Glutamatergic neuron (in vitro differentiated cells): Measurements from ENCODE around the gene ASIC3. TPM values are rescaled to one million over a fixed set of nuclear protein-coding genes. Genes with fewer than 3 reads are reported as not detected.

ENCODE experiments used
- DNase-seq: peaks from one replicate; pipeline ENCODE4 v3.0.0; 2022
- H3K27ac Mint-ChIP-seq: one replicate; pipeline ENCODE4 v1.8.0; 2020; ENCODE audit warnings: mild to moderate bottlenecking, mixed read lengths, inconsistent platforms; ENCODE audit not compliant: unreplicated experiment
- H3K27me3 Mint-ChIP-seq: one replicate; pipeline ENCODE4 v1.8.0; 2020; ENCODE audit warnings: mild to moderate bottlenecking, moderate library complexity, mixed read lengths, inconsistent platforms; ENCODE audit not compliant: unreplicated experiment
- H3K36me3 Mint-ChIP-seq: one replicate; pipeline ENCODE4 v1.8.0; 2020; ENCODE audit warnings: mild to moderate bottlenecking, mixed read lengths, inconsistent platforms; ENCODE audit not compliant: unreplicated experiment
- H3K4me1 Mint-ChIP-seq: one replicate; pipeline ENCODE4 v1.8.0; 2020; ENCODE audit warnings: mild to moderate bottlenecking, low read depth, mixed read lengths, inconsistent platforms; ENCODE audit not compliant: unreplicated experiment
- H3K4me3 Mint-ChIP-seq: one replicate; pipeline ENCODE4 v1.8.0; 2020; ENCODE audit warnings: mild to moderate bottlenecking, mixed read lengths, inconsistent platforms; ENCODE audit not compliant: unreplicated experiment
- H3K9me3 Mint-ChIP-seq: one replicate; pipeline ENCODE4 v1.8.0; 2020; ENCODE audit warnings: mild to moderate bottlenecking, moderate library complexity, mixed read lengths, inconsistent platforms; ENCODE audit not compliant: unreplicated experiment
- total RNA-seq: library from RNA; stranded (reverse); fragmentation: NEBNext Ultra II Directional; extraction: Animal tissue kit (Norgen Biotek cat#: 25700); gene quantifications from one replicate; pipeline ENCODE4 v1.2.1, GENCODE V29; 2021; ENCODE audit not compliant: unreplicated experiment
- TF ChIP-seq, protein P1 (sequence below): fragments of 200-600 bp; sonication (generic); IDR thresholded peaks from one replicate; pipeline ENCODE4 v1.5.0; 2021; ENCODE audit not compliant: partially characterized antibody, unreplicated experiment

ASIC3 gene
- total RNA-seq, 1 donor from 2014 or later: 10.8 TPM

DNA sequence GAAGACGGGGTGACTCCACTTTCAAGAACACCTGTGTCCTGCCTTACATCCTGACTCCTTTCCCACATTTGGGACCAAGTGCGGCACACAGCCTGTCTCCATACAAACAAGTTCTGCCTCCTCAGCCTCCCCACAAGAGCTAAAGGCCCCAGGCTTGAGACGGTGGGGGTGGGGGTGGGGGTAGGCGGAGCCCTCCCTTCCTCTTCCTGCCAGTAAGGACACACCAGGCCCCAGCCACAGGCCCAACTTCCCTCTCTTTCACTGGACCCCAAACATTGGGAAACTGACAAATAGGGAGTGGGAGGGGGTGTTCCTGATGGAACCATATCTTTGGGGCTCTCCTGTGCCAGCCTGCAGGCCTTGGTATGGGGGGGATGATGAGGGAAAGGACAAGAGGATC lies 4.8 kb downstream of the ASIC3 start:
- Mint-ChIP-seq H3K9me3 (peaks cover 6% of the 10 kb centered on the region), H3K4me3 (no peak overlapping the region), H3K4me1 (peaks cover 9% of the 10 kb centered on the region), H3K27ac (no peak overlapping the region), H3K36me3 (peaks cover 5% of the 10 kb centered on the region), H3K27me3 (peaks cover 15% of the 10 kb centered on the region)
- TF ChIP-seq, protein P1, sequence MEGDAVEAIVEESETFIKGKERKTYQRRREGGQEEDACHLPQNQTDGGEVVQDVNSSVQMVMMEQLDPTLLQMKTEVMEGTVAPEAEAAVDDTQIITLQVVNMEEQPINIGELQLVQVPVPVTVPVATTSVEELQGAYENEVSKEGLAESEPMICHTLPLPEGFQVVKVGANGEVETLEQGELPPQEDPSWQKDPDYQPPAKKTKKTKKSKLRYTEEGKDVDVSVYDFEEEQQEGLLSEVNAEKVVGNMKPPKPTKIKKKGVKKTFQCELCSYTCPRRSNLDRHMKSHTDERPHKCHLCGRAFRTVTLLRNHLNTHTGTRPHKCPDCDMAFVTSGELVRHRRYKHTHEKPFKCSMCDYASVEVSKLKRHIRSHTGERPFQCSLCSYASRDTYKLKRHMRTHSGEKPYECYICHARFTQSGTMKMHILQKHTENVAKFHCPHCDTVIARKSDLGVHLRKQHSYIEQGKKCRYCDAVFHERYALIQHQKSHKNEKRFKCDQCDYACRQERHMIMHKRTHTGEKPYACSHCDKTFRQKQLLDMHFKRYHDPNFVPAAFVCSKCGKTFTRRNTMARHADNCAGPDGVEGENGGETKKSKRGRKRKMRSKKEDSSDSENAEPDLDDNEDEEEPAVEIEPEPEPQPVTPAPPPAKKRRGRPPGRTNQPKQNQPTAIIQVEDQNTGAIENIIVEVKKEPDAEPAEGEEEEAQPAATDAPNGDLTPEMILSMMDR: no peak
- no peak for DNase-seq

- TF ChIP-seq, protein P1: no peak
- Mint-ChIP-seq H3K4me3 (no peak overlapping the region), H3K9me3 (peaks cover 7% of the 10 kb centered on the region), H3K36me3 (peaks cover 5% of the 10 kb centered on the region), H3K27me3 (peaks cover 20% of the 10 kb centered on the region), H3K4me1 (peaks cover 10% of the 10 kb centered on the region), H3K27ac (no peak overlapping the region)
- DNase-seq: no peak
Observed at GRCh38 chr7:151053751-151054150, 5.4 kb downstream of the ASIC3 start.

DNA sequence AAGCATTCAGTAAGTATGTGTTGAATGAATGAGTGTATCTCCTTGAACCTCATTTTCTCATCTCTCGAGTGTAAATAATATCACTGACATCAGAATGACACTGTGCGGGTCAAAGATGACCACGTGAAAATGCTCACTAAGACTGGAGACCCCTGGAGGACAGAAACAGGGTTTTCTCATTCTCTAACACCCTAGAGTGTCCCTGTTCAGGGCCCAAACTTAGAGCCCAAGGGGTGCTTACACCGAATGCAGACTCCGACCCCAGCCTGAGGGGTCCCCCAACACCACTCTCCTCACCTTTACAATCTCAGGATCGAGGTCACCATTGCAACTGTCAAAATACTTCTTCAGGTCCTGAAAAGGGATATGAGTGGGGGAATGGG lies 7.9 kb downstream of the ASIC3 start:
- Mint-ChIP-seq H3K27me3 (peaks cover 18% of the 10 kb centered on the region), H3K4me1 (peaks cover 13% of the 10 kb centered on the region), H3K4me3 (peak overlapping the region; percentile 99), H3K9me3 (peaks cover 9% of the 10 kb centered on the region), H3K27ac (peak overlapping the region; percentile 48), H3K36me3 (peaks cover 5% of the 10 kb centered on the region)
- DNase-seq: no peak
- TF ChIP-seq, protein P1: peak; percentile 20

- Mint-ChIP-seq H3K36me3 (peaks cover 5% of the 10 kb centered on the region), H3K4me3 (peak overlapping the region; percentile 99), H3K4me1 (peaks cover 16% of the 10 kb centered on the region), H3K27ac (peak overlapping the region; percentile 95), H3K27me3 (peaks cover 18% of the 10 kb centered on the region), H3K9me3 (peaks cover 9% of the 10 kb centered on the region)
- no peak for DNase-seq
- TF ChIP-seq, protein P1: no peak
Observed at GRCh38 chr7:151056666-151057505, 8.6 kb downstream of the ASIC3 start.

- Mint-ChIP-seq H3K4me3 (peak within 1 kb of the TSS; percentile 99), H3K9me3 (peaks cover 9% of the 10 kb centered on the region), H3K27me3 (peaks cover 18% of the 10 kb centered on the region)
Observed at GRCh38 chr7:151057506-151057988, 9.2 kb downstream of the ASIC3 start, which contains the start of gene CDK5. Gene CDK5 (minus strand): TSS chr7:151057897. CDS start chr7:151057848, 49 bp downstream.

More at GRCh38 chr7:151057506-151057988, 9.2 kb downstream of the ASIC3 start, which contains the start of gene CDK5:
- Mint-ChIP-seq H3K4me1 (peaks cover 18% of the 10 kb centered on the region), H3K36me3 (peaks cover 3% of the 10 kb centered on the region), H3K27ac (peak within 1 kb of the TSS; percentile 99)
- no peak for DNase-seq
- TF ChIP-seq, protein P1: no peak
